ENCODE measurements around the gene ACVR2B.

The ACVR2B gene

DNA sequence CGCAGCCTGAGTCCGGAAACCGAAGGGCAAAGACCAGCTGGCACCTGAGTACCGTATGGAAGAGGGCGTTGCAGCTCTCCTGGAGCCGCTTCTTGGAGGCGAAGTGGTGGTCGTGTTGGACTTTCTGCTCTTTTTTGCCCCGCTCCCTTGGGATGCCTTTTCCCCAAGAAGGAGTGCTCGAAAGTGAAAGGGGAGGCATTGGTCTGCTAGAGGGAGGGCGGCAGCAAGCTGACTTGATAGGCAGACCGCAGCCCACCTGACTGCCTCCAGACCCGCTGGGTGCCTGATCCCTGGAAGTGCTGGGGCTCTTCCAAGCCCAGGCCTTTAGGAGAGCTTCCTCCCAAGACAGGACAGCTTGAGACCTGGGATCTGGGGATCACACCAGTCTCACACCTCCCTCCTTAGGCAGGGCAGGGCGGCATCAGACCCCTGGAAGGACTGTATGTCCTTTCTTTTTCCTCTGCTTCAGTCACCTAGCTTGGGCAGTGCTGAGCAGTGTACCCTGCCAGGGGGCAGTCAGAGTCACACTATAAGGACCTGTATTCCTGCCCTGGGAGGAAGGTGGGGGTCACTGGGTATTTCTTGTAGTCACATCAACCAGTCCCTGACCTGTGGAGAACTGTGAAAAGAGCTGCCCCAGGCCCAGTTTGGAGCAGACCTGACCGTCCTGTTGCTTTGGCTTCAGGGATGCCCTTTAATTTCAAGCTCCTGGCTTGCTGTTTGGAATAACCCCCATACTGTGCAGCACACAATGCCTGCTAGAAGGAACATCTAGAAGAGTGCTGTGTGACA is 2.1 kb downstream of the ACVR2B start:
- DNase-seq (ENCODE audit: low read depth) = peak; percentile 60
- TF ChIP-seq CTCF (conservative IDR thresholded peaks at IDR 0.05; ENCODE audit: low read depth, low read length) = no peak

DNA sequence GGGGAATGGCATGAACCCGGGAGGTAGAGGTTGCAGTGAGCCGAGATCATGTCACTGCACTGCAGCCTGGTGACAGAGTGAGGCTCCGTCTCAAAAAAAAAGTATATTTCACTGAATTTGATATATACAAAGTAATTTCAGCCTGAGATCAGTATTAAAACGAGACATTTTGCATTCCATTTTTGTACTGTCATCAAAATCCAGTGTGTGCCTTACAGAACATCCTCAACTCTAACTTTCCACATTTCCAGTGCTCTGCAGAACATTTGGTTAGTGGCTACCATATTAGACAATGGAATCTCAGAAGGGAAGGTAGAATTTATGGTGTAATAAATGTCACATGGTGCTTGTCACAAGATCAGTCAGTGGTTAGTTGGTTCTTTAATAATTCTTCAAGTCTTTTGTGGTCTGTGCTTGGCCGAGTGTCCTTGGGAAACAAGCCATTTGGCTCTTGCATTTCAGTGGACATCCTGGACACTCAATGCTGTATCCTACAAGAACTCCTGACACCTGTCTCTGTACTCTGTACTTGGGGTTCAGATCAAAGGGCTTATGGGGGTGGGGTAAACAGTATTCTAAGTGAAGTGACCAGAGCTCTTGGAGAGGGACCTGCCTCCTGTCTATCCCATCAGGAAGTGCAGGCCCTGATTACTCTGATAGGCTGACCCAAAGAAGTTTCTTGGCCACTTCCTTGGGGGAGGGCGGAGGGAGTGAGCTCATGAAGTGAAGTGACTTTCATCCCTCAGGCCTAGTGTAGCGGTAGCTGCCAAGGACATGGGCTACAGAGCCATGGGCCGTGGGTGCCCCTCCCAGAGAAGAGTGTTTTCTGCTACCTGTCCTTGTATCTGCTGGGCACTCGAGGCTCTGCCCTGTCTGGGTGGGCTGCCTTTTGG is 3.7 kb downstream of the ACVR2B start:
- no peak overlapping the region for H3K4me3 ChIP-seq (ENCODE audit: low read depth, low read length)
- no peak for TF ChIP-seq CTCF (conservative IDR thresholded peaks at IDR 0.05; ENCODE audit: low read depth, low read length)
- DNase-seq (ENCODE audit: low read depth) = peak; percentile 17

More for the DNA sequence above, 2.1 kb downstream of the ACVR2B start:
- H3K4me3 ChIP-seq (ENCODE audit: low read depth, low read length) = peak overlapping the region; percentile 68

DNA sequence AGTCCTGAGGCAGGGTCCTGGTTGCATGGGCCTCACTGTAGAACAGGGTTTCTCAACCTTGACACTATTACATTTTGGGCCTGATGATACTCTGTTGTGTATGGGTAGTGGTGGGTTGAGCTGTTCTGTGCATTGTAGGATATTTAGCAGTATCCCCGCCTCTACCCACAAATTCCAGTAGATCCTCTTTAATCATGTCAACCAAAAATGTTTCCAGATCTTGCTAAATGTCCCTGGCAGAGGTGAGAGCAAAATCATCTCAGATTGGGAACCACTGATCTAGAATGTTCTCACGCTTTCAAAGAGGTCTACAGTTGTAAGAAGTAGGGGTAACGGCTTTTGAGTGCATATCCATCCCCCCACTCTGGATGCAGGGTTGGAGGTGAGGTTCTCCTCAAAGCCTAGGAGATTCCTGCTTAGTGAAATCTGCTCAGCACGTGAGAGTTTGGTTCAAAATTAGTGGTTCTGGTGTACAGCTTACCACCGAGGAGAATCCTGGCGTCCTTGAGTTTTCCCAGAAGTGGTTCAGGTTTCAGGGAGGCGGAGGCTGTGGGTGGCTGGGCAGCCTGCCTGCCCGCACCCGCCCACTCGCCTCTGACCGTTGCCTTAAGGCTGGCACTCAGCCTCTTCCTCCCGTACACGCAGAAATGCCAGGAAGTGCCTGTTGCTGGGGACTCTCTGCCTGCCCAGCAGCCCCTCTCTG is 5.3 kb downstream of the ACVR2B start:
- no peak for TF ChIP-seq CTCF (conservative IDR thresholded peaks at IDR 0.05; ENCODE audit: low read depth, low read length)
- H3K4me3 ChIP-seq (ENCODE audit: low read depth, low read length) = no peak overlapping the region
- DNase-seq (ENCODE audit: low read depth) = no peak

GRCh38 chr3:38459499-38460048 is 5.9 kb downstream of the ACVR2B start:
- DNase-seq (ENCODE audit: low read depth) = no peak
- TF ChIP-seq CTCF (conservative IDR thresholded peaks at IDR 0.05; ENCODE audit: low read depth, low read length) = no peak
- H3K4me3 ChIP-seq (ENCODE audit: low read depth, low read length) = no peak overlapping the region

DNA sequence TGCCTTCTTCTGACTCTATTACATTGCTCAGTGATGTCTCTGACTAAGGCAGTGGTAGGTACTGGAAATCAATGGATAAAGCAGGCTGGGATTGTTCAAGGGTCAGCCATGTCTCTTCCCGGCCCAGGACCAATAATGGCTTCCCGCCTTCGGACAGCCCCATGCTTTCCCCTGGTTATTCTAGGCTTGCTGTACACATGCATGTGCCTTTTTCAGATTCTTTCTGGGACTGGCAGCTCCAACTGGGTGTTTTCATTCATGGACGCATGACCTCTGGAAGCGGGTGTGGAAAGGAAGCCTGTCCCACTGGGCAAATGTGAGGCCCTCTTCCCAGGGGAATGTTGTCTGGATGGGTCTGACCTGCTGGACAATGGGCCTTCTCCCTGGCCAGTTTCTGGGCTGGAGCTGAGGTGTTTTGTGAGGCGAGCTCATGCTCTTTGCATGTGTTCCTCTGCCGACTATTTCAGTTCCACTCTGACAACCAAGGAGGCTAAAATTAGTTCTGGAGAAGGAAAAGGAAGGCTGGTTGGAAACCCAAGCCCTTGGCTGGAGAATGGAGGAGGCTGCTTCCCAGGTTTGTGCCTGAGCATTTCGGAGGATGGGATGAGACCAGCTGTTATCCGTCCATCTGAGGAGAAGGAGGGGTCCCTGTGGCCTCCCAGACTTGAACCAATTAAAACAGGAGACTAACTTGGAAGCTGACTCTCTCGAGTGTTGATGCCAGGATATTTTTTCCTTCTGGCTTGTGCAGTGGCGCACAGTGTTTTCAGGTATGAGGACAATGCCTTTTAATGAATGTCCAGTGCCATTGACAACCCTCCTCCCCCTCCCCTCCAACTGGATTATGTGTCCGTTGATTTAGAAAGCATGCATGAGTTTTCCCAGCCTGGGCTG is 6.9 kb downstream of the ACVR2B start:
- TF ChIP-seq CTCF (conservative IDR thresholded peaks at IDR 0.05; ENCODE audit: low read depth, low read length) = no peak
- no peak for DNase-seq (ENCODE audit: low read depth)
- H3K4me3 ChIP-seq (ENCODE audit: low read depth, low read length) = no peak overlapping the region
